Measurements from ENCODE around the gene EFCAB8.

Gene EFCAB8

GRCh38 chr20:32989507-32990283 is 131.0 kb downstream of the EFCAB8 start:
- Histone ChIP-seq H3K4me2 (ENCODE audit: low read length, poor library complexity, severe bottlenecking) (no peak overlapping the region), H2AK5ac (ENCODE audit: low read length, severe bottlenecking) (no peak overlapping the region), H3K23ac (ENCODE audit: low read length in 2 of 2) (no peak overlapping the region), H3K4me3 (ENCODE audit: insufficient read depth in 1 of 2, low read depth in 1 of 2, low read length in 2 of 2) (no peak overlapping the region), H2BK120ac (ENCODE audit: low read depth, low read length) (no peak overlapping the region), H3K9ac (ENCODE audit: low read length) (no peak overlapping the region), H3K27ac (ENCODE audit: low read length, poor library complexity, severe bottlenecking) (no peak overlapping the region), H3K4me1 (ENCODE audit: control insufficient read depth, insufficient read depth, low read depth, low read length) (no peaks in the 10 kb centered on the region), H2BK12ac (ENCODE audit: low read length in 2 of 2) (no peak overlapping the region), H3K36me3 (ENCODE audit: control insufficient read depth in 1 of 2, insufficient read depth in 2 of 2, low read depth in 1 of 2, low read length in 2 of 2) (no peaks in the 10 kb centered on the region), H3K4ac (ENCODE audit: low read depth in 1 of 2, low read length in 2 of 2) (no peak overlapping the region), H3K27me3 (ENCODE audit: control insufficient read depth in 1 of 2, insufficient read depth in 1 of 2, low read length in 2 of 2) (peaks cover 26 to 45% of the 10 kb centered on the region in 2 experiments), H4K91ac (ENCODE audit: low read length) (no peak overlapping the region), H3K79me1 (replicated peaks; ENCODE audit: low read length, poor library complexity, severe bottlenecking) (no peaks in the 10 kb centered on the region), H2AFZ (ENCODE audit: low read depth, low read length) (no peak overlapping the region), H2BK5ac (ENCODE audit: low read depth, low read length, poor library complexity, severe bottlenecking) (no peak overlapping the region), H3K9me3 (ENCODE audit: control insufficient read depth, low read length) (peaks cover 4% of the 10 kb centered on the region), H2BK15ac (ENCODE audit: low read depth, poor library complexity, severe bottlenecking) (no peak overlapping the region), H4K8ac (ENCODE audit: low read length) (no peak overlapping the region), H3K18ac (ENCODE audit: low read depth in 1 of 2, low read length in 2 of 2) (no peak overlapping the region), H3K14ac (ENCODE audit: low read length in 2 of 2) (no peak overlapping the region)
- no peak for DNase-seq
- WGBS, result 83% methylated on average over 13 of the region's 14 CpGs

- Histone ChIP-seq H3K9me3 (ENCODE audit: control insufficient read depth, low read length) (peaks cover 11% of the 10 kb centered on the region), H4K91ac (ENCODE audit: low read length) (no peak overlapping the region), H3K27ac (ENCODE audit: low read length, poor library complexity, severe bottlenecking) (no peak overlapping the region), H3K14ac (ENCODE audit: low read length in 2 of 2) (no peak overlapping the region), H3K4me3 (ENCODE audit: insufficient read depth in 1 of 2, low read depth in 1 of 2, low read length in 2 of 2) (no peak overlapping the region), H3K27me3 (ENCODE audit: control insufficient read depth in 1 of 2, insufficient read depth in 1 of 2, low read length in 2 of 2) (peaks cover 18 to 38% of the 10 kb centered on the region in 2 experiments), H3K23ac (ENCODE audit: low read length in 2 of 2) (no peak overlapping the region), H3K9ac (ENCODE audit: low read length) (no peak overlapping the region), H2BK12ac (ENCODE audit: low read length in 2 of 2) (no peak overlapping the region), H3K79me1 (replicated peaks; ENCODE audit: low read length, poor library complexity, severe bottlenecking) (no peaks in the 10 kb centered on the region), H2AK5ac (ENCODE audit: low read length, severe bottlenecking) (no peak overlapping the region), H3K36me3 (ENCODE audit: control insufficient read depth in 1 of 2, insufficient read depth in 2 of 2, low read depth in 1 of 2, low read length in 2 of 2) (no peaks in the 10 kb centered on the region), H3K18ac (ENCODE audit: low read depth in 1 of 2, low read length in 2 of 2) (no peak overlapping the region), H2AFZ (ENCODE audit: low read depth, low read length) (no peak overlapping the region), H3K4me2 (ENCODE audit: low read length, poor library complexity, severe bottlenecking) (no peak overlapping the region), H3K4me1 (ENCODE audit: control insufficient read depth, insufficient read depth, low read depth, low read length) (no peaks in the 10 kb centered on the region), H3K4ac (ENCODE audit: low read depth in 1 of 2, low read length in 2 of 2) (no peak overlapping the region), H4K8ac (ENCODE audit: low read length) (no peak overlapping the region), H2BK15ac (ENCODE audit: low read depth, poor library complexity, severe bottlenecking) (no peak overlapping the region), H2BK120ac (ENCODE audit: low read depth, low read length) (no peak overlapping the region), H2BK5ac (ENCODE audit: low read depth, low read length, poor library complexity, severe bottlenecking) (no peak overlapping the region)
- WGBS, result 53% methylated on average over 3 of the region's 3 CpGs
- DNase-seq, result no peak
Observed at GRCh38 chr20:32990426-32990825, 131.7 kb downstream of the EFCAB8 start.

DNA sequence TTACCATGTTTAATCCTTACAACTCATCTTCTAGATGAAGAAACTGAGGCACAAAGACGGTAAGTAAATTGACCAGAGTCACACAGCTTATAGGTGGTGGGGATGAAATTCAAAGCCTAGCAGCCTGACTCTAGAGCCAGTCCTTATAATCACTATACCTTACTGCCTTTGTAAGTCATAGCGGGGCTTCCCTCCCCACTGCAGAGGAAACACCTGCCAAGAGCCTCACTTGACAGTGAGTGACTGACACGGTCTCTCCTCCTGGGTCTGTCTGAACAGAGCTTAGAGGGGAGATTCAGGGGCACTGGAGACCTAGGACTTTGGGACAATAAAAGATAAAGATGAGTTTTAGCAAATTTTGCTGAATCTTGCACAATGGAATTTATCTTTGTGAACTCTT is 132.7 kb downstream of the EFCAB8 start:
- no peak overlapping the region for H3K18ac ChIP-seq (ENCODE audit: low read depth in 1 of 2, low read length in 2 of 2)

DNA sequence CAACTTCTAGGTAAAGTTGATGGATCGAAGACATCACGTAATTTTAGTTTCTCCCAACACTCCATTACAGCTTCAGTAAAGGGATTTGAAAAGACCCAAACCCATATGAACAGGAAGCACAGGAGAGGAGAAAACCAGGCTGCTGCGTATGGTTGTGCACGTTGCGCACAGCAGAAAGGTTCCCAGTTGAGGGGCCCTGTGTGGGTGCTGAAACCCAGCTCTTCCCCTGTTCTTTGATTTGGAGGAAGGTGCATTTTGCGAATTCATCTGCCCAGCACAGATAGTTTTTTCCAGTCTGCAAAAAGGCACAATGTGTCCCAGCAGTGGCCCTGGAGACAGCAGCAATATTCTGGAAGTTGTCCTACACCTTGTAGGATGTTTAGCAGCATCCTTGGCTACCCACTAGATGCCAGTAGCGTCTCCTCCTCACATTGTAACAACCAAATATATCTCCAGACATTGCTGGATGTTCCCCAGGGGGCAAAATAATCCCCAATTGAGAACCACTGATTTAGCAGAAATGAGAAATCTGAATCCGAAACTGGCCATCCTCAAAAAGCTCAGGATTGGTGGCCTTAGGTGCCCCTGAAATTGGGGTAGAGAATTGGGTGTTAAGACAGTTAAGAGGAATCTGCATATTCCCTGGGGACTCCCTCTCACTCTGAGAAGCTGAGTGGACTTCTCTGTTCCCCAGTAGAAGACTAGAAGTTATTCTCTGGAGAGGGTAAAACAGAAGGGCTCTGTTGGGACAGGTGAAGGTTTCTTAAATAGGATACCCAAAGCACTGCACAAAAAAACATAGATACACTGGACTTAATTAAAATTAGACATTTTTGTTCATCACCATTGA is 133.3 kb downstream of the EFCAB8 start:
- no peaks in the 10 kb centered on the region for H3K79me1 ChIP-seq (replicated peaks; ENCODE audit: low read length, poor library complexity, severe bottlenecking)
- H2BK120ac ChIP-seq (ENCODE audit: low read depth, low read length), result no peak overlapping the region
- H3K4me2 ChIP-seq (ENCODE audit: low read length, poor library complexity, severe bottlenecking), result no peak overlapping the region
- H3K27me3 ChIP-seq (ENCODE audit: control insufficient read depth in 1 of 2, insufficient read depth in 1 of 2, low read length in 2 of 2), result peaks cover 12 to 23% of the 10 kb centered on the region in 2 experiments
- no peak overlapping the region for H3K4ac ChIP-seq (ENCODE audit: low read depth in 1 of 2, low read length in 2 of 2)
- H3K9ac ChIP-seq (ENCODE audit: low read length), result no peak overlapping the region
- no peak overlapping the region for H3K18ac ChIP-seq (ENCODE audit: low read depth in 1 of 2, low read length in 2 of 2)
- no peak overlapping the region for H3K14ac ChIP-seq (ENCODE audit: low read length in 2 of 2)
- no peak overlapping the region for H2BK15ac ChIP-seq (ENCODE audit: low read depth, poor library complexity, severe bottlenecking)
- H2AFZ ChIP-seq (ENCODE audit: low read depth, low read length), result no peak overlapping the region
- no peak overlapping the region for H3K23ac ChIP-seq (ENCODE audit: low read length in 2 of 2)
- no peak overlapping the region for H2AK5ac ChIP-seq (ENCODE audit: low read length, severe bottlenecking)
- no peak for DNase-seq
- H4K91ac ChIP-seq (ENCODE audit: low read length), result no peak overlapping the region
- H2BK5ac ChIP-seq (ENCODE audit: low read depth, low read length, poor library complexity, severe bottlenecking), result no peak overlapping the region
- H3K9me3 ChIP-seq (ENCODE audit: control insufficient read depth, low read length), result peaks cover 18% of the 10 kb centered on the region
- H3K4me1 ChIP-seq (ENCODE audit: control insufficient read depth, insufficient read depth, low read depth, low read length), result no peaks in the 10 kb centered on the region
- no peak overlapping the region for H3K27ac ChIP-seq (ENCODE audit: low read length, poor library complexity, severe bottlenecking)
- H3K4me3 ChIP-seq (ENCODE audit: insufficient read depth in 1 of 2, low read depth in 1 of 2, low read length in 2 of 2), result no peak overlapping the region
- no peak overlapping the region for H4K8ac ChIP-seq (ENCODE audit: low read length)
- no peaks in the 10 kb centered on the region for H3K36me3 ChIP-seq (ENCODE audit: control insufficient read depth in 1 of 2, insufficient read depth in 2 of 2, low read depth in 1 of 2, low read length in 2 of 2)
- WGBS, result 73% methylated on average over 8 of the region's 8 CpGs
- H2BK12ac ChIP-seq (ENCODE audit: low read length in 2 of 2), result no peak overlapping the region

More for the DNA sequence above, 132.7 kb downstream of the EFCAB8 start:
- no peaks in the 10 kb centered on the region for H3K36me3 ChIP-seq (ENCODE audit: control insufficient read depth in 1 of 2, insufficient read depth in 2 of 2, low read depth in 1 of 2, low read length in 2 of 2)
- no peak overlapping the region for H3K23ac ChIP-seq (ENCODE audit: low read length in 2 of 2)
- H2BK120ac ChIP-seq (ENCODE audit: low read depth, low read length), result no peak overlapping the region
- H2BK12ac ChIP-seq (ENCODE audit: low read length in 2 of 2), result no peak overlapping the region
- H2AK5ac ChIP-seq (ENCODE audit: low read length, severe bottlenecking), result no peak overlapping the region
- H3K27me3 ChIP-seq (ENCODE audit: control insufficient read depth in 1 of 2, insufficient read depth in 1 of 2, low read length in 2 of 2), result peaks cover 12 to 29% of the 10 kb centered on the region in 2 experiments
- no peak overlapping the region for H2AFZ ChIP-seq (ENCODE audit: low read depth, low read length)
- no peak overlapping the region for H3K9ac ChIP-seq (ENCODE audit: low read length)
- H2BK15ac ChIP-seq (ENCODE audit: low read depth, poor library complexity, severe bottlenecking), result no peak overlapping the region
- no peaks in the 10 kb centered on the region for H3K4me1 ChIP-seq (ENCODE audit: control insufficient read depth, insufficient read depth, low read depth, low read length)
- peaks cover 18% of the 10 kb centered on the region for H3K9me3 ChIP-seq (ENCODE audit: control insufficient read depth, low read length)
- no peak overlapping the region for H3K27ac ChIP-seq (ENCODE audit: low read length, poor library complexity, severe bottlenecking)
- H3K4me3 ChIP-seq (ENCODE audit: insufficient read depth in 1 of 2, low read depth in 1 of 2, low read length in 2 of 2), result no peak overlapping the region
- H4K8ac ChIP-seq (ENCODE audit: low read length), result no peak overlapping the region
- no peak overlapping the region for H2BK5ac ChIP-seq (ENCODE audit: low read depth, low read length, poor library complexity, severe bottlenecking)
- H3K14ac ChIP-seq (ENCODE audit: low read length in 2 of 2), result no peak overlapping the region
- no peaks in the 10 kb centered on the region for H3K79me1 ChIP-seq (replicated peaks; ENCODE audit: low read length, poor library complexity, severe bottlenecking)
- no peak overlapping the region for H3K4me2 ChIP-seq (ENCODE audit: low read length, poor library complexity, severe bottlenecking)
- DNase-seq, result no peak
- H4K91ac ChIP-seq (ENCODE audit: low read length), result no peak overlapping the region
- WGBS, result 71% methylated on average over 3 of the region's 3 CpGs
- H3K4ac ChIP-seq (ENCODE audit: low read depth in 1 of 2, low read length in 2 of 2), result no peak overlapping the region
